Endothelial cell of umbilical vein (primary cell): Measurements from ENCODE around the gene MAGEA11. TPM values are rescaled to one million over a fixed set of nuclear protein-coding genes. Genes with fewer than 3 reads are reported as not detected.

Experiments used
- BruUV-seq: library from RNA; stranded (reverse); fragments of 400-500 nt; replicated peaks from 2 replicates; lab custom pipeline; 2021; lab: Mats Ljungman, UMichigan
- CTCF ChIA-PET: fragments of 300-600, 350-600 bp; sonication (Branson Sonifier 250); formaldehyde crosslinking; loops from one replicate; lab custom pipeline; 2021; ENCODE audit warnings: antibody characterized with exemption, inconsistent platforms; lab: Charles Lee
- POLR2A ChIA-PET: fragments of 300-600, 350-600 bp; sonication (Branson Sonifier 250); formaldehyde crosslinking; loops from one replicate; lab custom pipeline; 2021; ENCODE audit warnings: antibody characterized with exemption, inconsistent platforms; lab: Charles Lee
- DNase-seq: peaks from one replicate; pipeline ENCODE4 v3.0.0-alpha.2; 2011; ENCODE audit warnings: low read depth, low spot score
- FAIRE-seq: peaks from 2 replicates; lab custom pipeline; 2011; peaks lifted over from hg19 to GRCh38; lab: Jason Lieb, UNC
- H2AFZ ChIP-seq: 2 replicates; pipeline ENCODE4 v1.6.0; 2012; ENCODE audit warnings: low read depth, low read length, control low read depth, inconsistent platforms
- H3K27ac ChIP-seq: 2 replicates; pipeline ENCODE4 v1.5.1; 2011; ENCODE audit warnings: low read depth, mild to moderate bottlenecking, control low read depth, low read length, moderate library complexity; ENCODE audit not compliant: insufficient read depth
- H3K27me3 ChIP-seq, 2 experiments: 2 replicates each; pipeline versions ENCODE4 v1.6.0 to v1.6.1; 2011; ENCODE audit warnings: low read length in 2 of 2, mixed read lengths in 1 of 2; ENCODE audit not compliant: control insufficient read depth in 2 of 2, insufficient read depth in 2 of 2
- H3K36me3 ChIP-seq, 2 experiments: 2 replicates in 1 of 2; 3 replicates in 1 of 2; pipeline ENCODE4 v1.5.1; 2011; ENCODE audit warnings: low read length in 2 of 2, mild to moderate bottlenecking in 1 of 2, moderate library complexity in 1 of 2; ENCODE audit not compliant: control insufficient read depth in 2 of 2, insufficient read depth in 2 of 2; ENCODE audit errors: extremely low read depth in 1 of 2
- H3K4me1 ChIP-seq: 3 replicates; pipeline ENCODE4 v1.5.1; 2011; ENCODE audit warnings: mild to moderate bottlenecking, low read length; ENCODE audit not compliant: control insufficient read depth, insufficient read depth; ENCODE audit errors: extremely low read depth
- H3K4me2 ChIP-seq: 2 replicates; pipeline ENCODE4 v1.6.1; 2011; ENCODE audit warnings: low read length, control low read depth, mixed read lengths; ENCODE audit not compliant: insufficient read depth
- H3K4me3 ChIP-seq, 3 experiments: fragments of 200-600 bp in 1 of 3; sonication (generic), shearing (Covaris generic) in 1 of 3; replicated peaks in 1 of 3; 2 replicates each; pipeline ENCODE4 v1.5.1; 2011 to 2016; ENCODE audit warnings: control low read depth in 3 of 3, low read length in 3 of 3, mild to moderate bottlenecking in 2 of 3, inconsistent platforms in 1 of 3, low read depth in 1 of 3, moderate library complexity in 1 of 3; ENCODE audit not compliant: insufficient read depth in 1 of 3
- H3K79me2 ChIP-seq: 2 replicates; pipeline ENCODE4 v1.6.0; 2012; ENCODE audit warnings: low read length, inconsistent platforms; ENCODE audit not compliant: control insufficient read depth, insufficient read depth
- H3K9ac ChIP-seq: replicated peaks from 2 replicates; pipeline ENCODE3; 2011; ENCODE audit warnings: low read length, control low read depth; ENCODE audit not compliant: insufficient read depth; ENCODE audit errors: extremely low read depth
- H3K9me1 ChIP-seq: replicated peaks from 3 replicates; pipeline ENCODE4 v1.6.0; 2011; ENCODE audit warnings: mild to moderate bottlenecking, low read length; ENCODE audit not compliant: control insufficient read depth, insufficient read depth; ENCODE audit errors: extremely low read depth
- H3K9me3 ChIP-seq: replicated peaks from 2 replicates; pipeline ENCODE4 v1.5.1; 2012; ENCODE audit warnings: low read length, inconsistent platforms; ENCODE audit not compliant: control insufficient read depth, insufficient read depth
- H4K20me1 ChIP-seq: replicated peaks from 2 replicates; pipeline ENCODE3; 2011; ENCODE audit warnings: mild to moderate bottlenecking, low read length; ENCODE audit not compliant: control insufficient read depth, insufficient read depth; ENCODE audit errors: extremely low read depth
- EZH2 ChIP-seq: IDR thresholded peaks from 2 replicates; pipeline ENCODE4 v1.6.1; 2012; ENCODE audit warnings: borderline replicate concordance, low read depth, mild to moderate bottlenecking, moderate library complexity, low read length, inconsistent platforms; ENCODE audit not compliant: severe bottlenecking
- FOS ChIP-seq: IDR thresholded peaks from 2 replicates; pipeline ENCODE4 v1.6.1; 2011; ENCODE audit warnings: mild to moderate bottlenecking, low read length, moderate library complexity, borderline replicate concordance; ENCODE audit not compliant: insufficient read depth
- GATA2 ChIP-seq: IDR thresholded peaks from 2 replicates; pipeline ENCODE4 v1.7.0; 2011; ENCODE audit warnings: low read depth, mild to moderate bottlenecking, moderate library complexity, mixed read lengths, low read length; ENCODE audit not compliant: insufficient read length, insufficient read depth
- JUN ChIP-seq: IDR thresholded peaks from 2 replicates; pipeline ENCODE4 v1.6.1; 2011; ENCODE audit warnings: borderline replicate concordance, low read depth; ENCODE audit not compliant: insufficient read length, insufficient read depth
- MAX ChIP-seq: IDR thresholded peaks from 2 replicates; pipeline ENCODE4 v1.6.1; 2011; ENCODE audit not compliant: insufficient read depth, insufficient read length
- MYC ChIP-seq: IDR thresholded peaks from one replicate; pipeline ENCODE4 v1.6.1; 2011; ENCODE audit warnings: mild to moderate bottlenecking, low read depth, low read length
- POLR2A ChIP-seq: IDR thresholded peaks from 2 replicates; pipeline ENCODE4 v1.6.1; 2012; ENCODE audit warnings: low read depth, mild to moderate bottlenecking, control low read depth, low read length
- POLR2AphosphoS5 ChIP-seq: IDR thresholded peaks from 2 replicates; pipeline ENCODE4 v1.6.1; 2012; ENCODE audit warnings: low read depth, mild to moderate bottlenecking, control low read depth, low read length, moderate library complexity; ENCODE audit not compliant: insufficient read depth
- dilution Hi-C: fragments of 300-500 bp; cut with MboI; formaldehyde crosslinking; loops from one replicate; pipeline ENCODE4 v1.15.0; 2019; ENCODE audit warnings: low sequenced_read_pairs; ENCODE audit not compliant: extremely low pct_ligation_motif_present
- intact Hi-C: fragments of 100-400 bp; cut with micrococcal nuclease; formaldehyde crosslinking; loops from one replicate; pipeline ENCODE4 v1.10.0; 2022
- polyA plus RNA-seq, 4 experiments: library from polyadenylated mRNA; depleted of rRNA in 3 of 4; stranded (reverse) in 3 of 4; unstranded in 1 of 4; fragments of >200 nt; gene quantifications; 2 replicates each; pipeline versions ENCODE4 v1.2.1 to v1.2.3, GENCODE V29; 2011 to 2012; ENCODE audit warnings: missing spikeins in 1 of 4
- total RNA-seq: library from RNA; stranded (reverse); gene quantifications from 2 replicates; pipeline ENCODE4 v1.2.3, GENCODE V29; 2021
- TF ChIP-seq, protein P1 (sequence below), 2 donors: IDR thresholded peaks; 1 replicate in 1 of 2; 2 replicates in 1 of 2; pipeline ENCODE4 v1.5.1; 2011; ENCODE audit warnings: low read length in 2 of 2, mild to moderate bottlenecking in 2 of 2, moderate library complexity in 2 of 2, control low read depth in 1 of 2, inconsistent platforms in 1 of 2, low read depth in 1 of 2; ENCODE audit not compliant: insufficient read depth in 1 of 2; ENCODE audit errors: extremely low read depth in 1 of 2

MAGEA11 gene
- total and polyA plus RNA-seq, 2 donors (not counting 3 experiments of a cell fraction or from before 2014, with no cell fraction given) = not detected

DNA sequence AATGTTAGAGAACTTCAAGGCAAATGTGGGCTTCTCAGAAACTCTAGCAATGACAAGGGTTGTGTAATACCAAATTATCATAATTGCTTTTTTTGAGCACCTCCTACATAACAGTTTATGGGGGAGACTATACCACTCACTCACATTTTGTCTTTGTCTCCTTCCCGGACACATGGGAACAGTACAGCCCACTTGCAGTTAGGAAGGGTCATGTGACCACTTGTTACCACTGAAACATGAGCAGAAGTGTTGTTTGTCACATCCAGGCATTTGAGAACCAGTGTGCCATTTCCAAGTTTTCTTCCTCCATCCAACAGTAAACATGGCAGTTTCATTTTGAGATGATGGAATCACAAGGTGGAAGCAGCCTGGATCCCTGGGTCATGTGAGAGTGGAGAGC lies 6.9 kb downstream of the MAGEA11 start:
- POLR2A ChIA-PET = no interaction called here
- dilution Hi-C loops (no loop called here), intact Hi-C loops (no loop called here)
- Histone ChIP-seq H3K9me1 (no peaks in the 10 kb centered on the region), H3K9ac (no peak overlapping the region), H3K27me3 (peaks cover 0 to 3% of the 10 kb centered on the region in 2 experiments), H3K79me2 (no peaks in the 10 kb centered on the region), H3K4me3 (no peak overlapping the region), H3K4me2 (no peak overlapping the region), H4K20me1 (no peaks in the 10 kb centered on the region), H3K9me3 (no peaks in the 10 kb centered on the region), H3K4me1 (no peaks in the 10 kb centered on the region), H3K36me3 (no peaks in the 10 kb centered on the region), H3K27ac (no peak overlapping the region), H2AFZ (no peak overlapping the region)
- DNase-seq = no peak
- BruUV-seq = no TSS peak
- TF ChIP-seq MAX (no peak), GATA2 (no peak), POLR2A (no peak), EZH2 (no peak), MYC (no peak), JUN (no peak), POLR2AphosphoS5 (no peak), FOS (no peak)
- TF ChIP-seq, protein P1, sequence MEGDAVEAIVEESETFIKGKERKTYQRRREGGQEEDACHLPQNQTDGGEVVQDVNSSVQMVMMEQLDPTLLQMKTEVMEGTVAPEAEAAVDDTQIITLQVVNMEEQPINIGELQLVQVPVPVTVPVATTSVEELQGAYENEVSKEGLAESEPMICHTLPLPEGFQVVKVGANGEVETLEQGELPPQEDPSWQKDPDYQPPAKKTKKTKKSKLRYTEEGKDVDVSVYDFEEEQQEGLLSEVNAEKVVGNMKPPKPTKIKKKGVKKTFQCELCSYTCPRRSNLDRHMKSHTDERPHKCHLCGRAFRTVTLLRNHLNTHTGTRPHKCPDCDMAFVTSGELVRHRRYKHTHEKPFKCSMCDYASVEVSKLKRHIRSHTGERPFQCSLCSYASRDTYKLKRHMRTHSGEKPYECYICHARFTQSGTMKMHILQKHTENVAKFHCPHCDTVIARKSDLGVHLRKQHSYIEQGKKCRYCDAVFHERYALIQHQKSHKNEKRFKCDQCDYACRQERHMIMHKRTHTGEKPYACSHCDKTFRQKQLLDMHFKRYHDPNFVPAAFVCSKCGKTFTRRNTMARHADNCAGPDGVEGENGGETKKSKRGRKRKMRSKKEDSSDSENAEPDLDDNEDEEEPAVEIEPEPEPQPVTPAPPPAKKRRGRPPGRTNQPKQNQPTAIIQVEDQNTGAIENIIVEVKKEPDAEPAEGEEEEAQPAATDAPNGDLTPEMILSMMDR (IDR thresholded peaks at IDR 0.05; ENCODE audit: extremely low read depth in 1 of 2, insufficient read depth in 1 of 2, low read depth in 1 of 2, low read length in 2 of 2) = no peak
- CTCF ChIA-PET = no interaction called here
- no peak for FAIRE-seq
